AG04449 (cell line): Measurements from ENCODE around the gene RAD54L2.
"Not testable (repeated sequence)": the region's sequence is repeated elsewhere in the genome, so short reads cannot be mapped to it uniquely, and the experiment has no call there.

Source experiments
- CTCF ChIA-PET: fragments of 350-600 bp; formaldehyde crosslinking; extraction: SDS; loops from one replicate; lab custom pipeline; 2021; ENCODE audit warnings: antibody characterized with exemption; lab: Yijun Ruan, JAX
- POLR2A ChIA-PET: fragments of 400-600, 350-600 bp; formaldehyde crosslinking; extraction: SDS; loops from one replicate; lab custom pipeline; 2020; ENCODE audit warnings: antibody characterized with exemption, inconsistent platforms; lab: Yijun Ruan, JAX
- DNase-seq: peaks from one replicate; pipeline ENCODE4 v3.0.0-alpha.2; 2010; ENCODE audit warnings: low read depth, low spot score
- H3K4me3 ChIP-seq: 2 replicates; pipeline ENCODE4 v1.5.1; 2011; ENCODE audit warnings: low read depth, mild to moderate bottlenecking, control low read depth, low read length
- CTCF ChIP-seq: IDR thresholded peaks from one replicate; pipeline ENCODE4 v1.5.1; 2011; ENCODE audit warnings: mild to moderate bottlenecking, moderate library complexity, low read length, control low read depth, inconsistent platforms; ENCODE audit not compliant: insufficient read depth; ENCODE audit errors: missing control alignments

The RAD54L2 gene

GRCh38 chr3:51539291-51539941 lies 897 bp downstream of the RAD54L2 start:
- ChIA-PET POLR2A (interaction anchor here (1.0 kb wide), 1 partner anchor 18 kb away, joined by 3 read pairs; no protein-coding TSS in a partner anchor), CTCF (interaction anchor here (0.6 to 5.0 kb wide), 10 partner anchors 10 to 135 kb away, joined by 3 to 38 read pairs (median 4); partner anchors contain the start of genes DCAF1 and TEX264)
- H3K4me3 ChIP-seq, result peak overlapping the region; percentile 75
- no peak for DNase-seq
- no peak for TF ChIP-seq CTCF

GRCh38 chr3:51542596-51542995 lies 4.1 kb downstream of the RAD54L2 start:
- H3K4me3 ChIP-seq, DNase-seq, POLR2A ChIA-PET: not testable (repeated sequence)
- CTCF ChIA-PET, result interaction anchor here (1.4 to 5.0 kb wide), 4 partner anchors 41 to 153 kb away, joined by 4 to 38 read pairs (median 6); partner anchors contain the start of gene DCAF1

GRCh38 chr3:51544011-51544775 lies 5.7 kb downstream of the RAD54L2 start:
- no peak for TF ChIP-seq CTCF
- no peak overlapping the region for H3K4me3 ChIP-seq
- POLR2A ChIA-PET, result no interaction called here
- CTCF ChIA-PET, result interaction anchor here (2.3 kb wide), 2 partner anchors 43 to 125 kb away, joined by 7 to 10 read pairs; no protein-coding TSS in a partner anchor
- no peak for DNase-seq

DNA sequence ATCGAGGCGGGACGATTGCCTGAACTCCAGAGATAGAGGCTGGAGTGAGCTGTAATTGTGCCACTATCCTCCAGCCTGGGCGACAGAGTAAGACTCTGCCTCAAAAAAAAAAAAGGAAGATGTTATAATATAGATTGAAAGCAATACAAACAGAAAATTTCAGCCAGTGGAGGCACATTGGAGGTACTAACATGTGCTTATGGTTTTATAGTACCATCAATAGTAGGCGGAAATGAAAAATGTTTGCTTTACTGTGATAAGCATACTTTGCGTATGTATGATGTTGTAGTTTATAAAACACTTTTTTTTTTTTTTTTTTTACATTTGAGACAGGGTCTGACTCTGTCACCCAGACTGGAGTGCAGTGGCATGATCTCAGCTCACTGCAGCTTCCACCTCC lies 8.8 kb downstream of the RAD54L2 start:
- DNase-seq, result no peak
- TF ChIP-seq CTCF, result no peak
- ChIA-PET CTCF (interaction anchor here (0.8 to 1.5 kb wide), 3 partner anchors 21 to 122 kb away, joined by 3 to 5 read pairs (median 3); no protein-coding TSS in a partner anchor), POLR2A (no interaction called here)
- no peak overlapping the region for H3K4me3 ChIP-seq

GRCh38 chr3:51549311-51549710 lies 10.8 kb downstream of the RAD54L2 start:
- TF ChIP-seq CTCF, result no peak
- no peak for DNase-seq
- ChIA-PET POLR2A (no interaction called here), CTCF (interaction anchor here (1.1 kb wide), 1 partner anchor 11 kb away, joined by 3 read pairs; no protein-coding TSS in a partner anchor)
- H3K4me3 ChIP-seq, result no peak overlapping the region

- no peak for TF ChIP-seq CTCF
- H3K4me3 ChIP-seq, result no peak overlapping the region
- ChIA-PET POLR2A (no interaction called here), CTCF (interaction anchor here (1.1 kb wide), 2 partner anchors 9 to 10 kb away, joined by 3 to 4 read pairs; no protein-coding TSS in a partner anchor)
- no peak for DNase-seq
These were observed 11.7 kb downstream of the RAD54L2 start for GRCh38 chr3:51550080-51550819.
